Activated T-helper 1 cell treated with anti-CD3 and anti-CD28 coated beads, Interleukin-12 subunit alpha, Interleukin-12 subunit beta, Interleukin-2, Interleukin-4 antibody, amounts not matched to agents 30 ng/mL and 10 ng/mL and 1 ng/mL, durations not matched to agents 14 hours and 24 hours and 36 hours (primary cell): ENCODE data around the gene CIC. TPM values are rescaled to one million over a fixed set of nuclear protein-coding genes. Genes with fewer than 3 reads are reported as not detected.
A peak's percentile ranks its signal among the peaks of the same experiment; 100 is the strongest.

Experiments used
- DNase-seq: peaks from one replicate; pipeline ENCODE4 v3.0.0; 2021; ENCODE audit warnings: low spot score
- H3K27ac Mint-ChIP-seq: one replicate; pipeline ENCODE4 v1.8.0; 2021; ENCODE audit warnings: mild to moderate bottlenecking, mixed read lengths
- H3K27me3 Mint-ChIP-seq: one replicate; pipeline ENCODE4 v1.8.0; 2022; ENCODE audit warnings: mild to moderate bottlenecking, moderate library complexity, mixed read lengths; ENCODE audit not compliant: insufficient read depth
- H3K36me3 Mint-ChIP-seq: one replicate; pipeline ENCODE4 v1.8.0; 2021; ENCODE audit warnings: low read depth, mixed read lengths
- H3K4me1 Mint-ChIP-seq: one replicate; pipeline ENCODE4 v1.8.0; 2021; ENCODE audit warnings: low read depth, mixed read lengths
- H3K4me3 Mint-ChIP-seq: one replicate; pipeline ENCODE4 v1.8.0; 2021; ENCODE audit warnings: mild to moderate bottlenecking, moderate library complexity, mixed read lengths
- H3K9me3 Mint-ChIP-seq: one replicate; pipeline ENCODE4 v1.8.0; 2021; ENCODE audit warnings: mixed read lengths
- intact Hi-C: fragments of 100-400 bp; cut with micrococcal nuclease; formaldehyde crosslinking; loops from one replicate; pipeline ENCODE4 v1.15.1; 2024
- total RNA-seq: library from RNA; stranded (reverse); gene quantifications from 2 replicates; pipeline ENCODE4 v1.2.3, GENCODE V29; 2022

The CIC gene
- total RNA-seq, 1 donor from 2014 or later: 68.0 TPM

DNA sequence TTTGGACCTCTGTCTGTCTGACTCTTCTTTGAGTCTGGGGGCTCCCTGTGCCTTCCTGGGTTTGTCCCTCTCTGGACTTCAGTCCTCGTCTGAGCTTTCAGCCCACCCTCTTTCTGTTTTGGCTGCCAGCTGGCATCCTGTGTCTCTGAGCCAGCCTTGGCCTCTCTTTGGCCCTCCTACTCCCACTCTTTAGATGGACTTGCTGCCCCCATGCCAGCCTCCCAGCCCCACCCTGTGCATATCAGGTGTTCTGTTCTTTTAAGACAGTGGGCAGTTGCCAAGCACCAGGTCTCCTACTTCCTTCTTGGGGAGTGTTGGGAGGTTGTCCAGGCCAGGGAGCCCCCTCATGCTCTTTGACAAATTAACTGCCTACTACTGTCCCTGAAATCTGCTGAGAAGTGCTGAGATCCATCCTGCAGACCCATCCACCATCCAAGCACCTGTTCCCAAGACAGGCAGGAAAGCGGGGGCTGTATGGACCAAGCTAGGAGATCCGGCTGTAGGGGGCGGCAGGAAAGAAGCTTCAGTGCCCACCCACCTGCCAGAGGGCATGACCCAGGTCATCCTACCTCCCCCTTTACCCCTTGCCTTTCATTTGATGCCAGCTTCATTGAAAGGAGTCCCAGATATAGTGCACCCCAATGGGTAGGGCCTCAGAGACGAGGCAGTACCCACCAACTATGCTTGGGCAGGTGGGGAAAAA is 9.6 kb downstream of the CIC start:
- peaks cover 19% of the 10 kb centered on the region for H3K36me3 Mint-ChIP-seq
- no peaks in the 10 kb centered on the region for H3K27me3 Mint-ChIP-seq
- intact Hi-C loops: loop anchor here (1.0 kb wide), 2 partner anchors 145 to 170 kb away; no protein-coding TSS in a partner anchor
- peak overlapping the region; percentile 99 for H3K27ac Mint-ChIP-seq
- H3K4me3 Mint-ChIP-seq: peak overlapping the region; percentile 96
- no peak for DNase-seq
- H3K4me1 Mint-ChIP-seq: peaks cover 62% of the 10 kb centered on the region
- no peaks in the 10 kb centered on the region for H3K9me3 Mint-ChIP-seq

DNA sequence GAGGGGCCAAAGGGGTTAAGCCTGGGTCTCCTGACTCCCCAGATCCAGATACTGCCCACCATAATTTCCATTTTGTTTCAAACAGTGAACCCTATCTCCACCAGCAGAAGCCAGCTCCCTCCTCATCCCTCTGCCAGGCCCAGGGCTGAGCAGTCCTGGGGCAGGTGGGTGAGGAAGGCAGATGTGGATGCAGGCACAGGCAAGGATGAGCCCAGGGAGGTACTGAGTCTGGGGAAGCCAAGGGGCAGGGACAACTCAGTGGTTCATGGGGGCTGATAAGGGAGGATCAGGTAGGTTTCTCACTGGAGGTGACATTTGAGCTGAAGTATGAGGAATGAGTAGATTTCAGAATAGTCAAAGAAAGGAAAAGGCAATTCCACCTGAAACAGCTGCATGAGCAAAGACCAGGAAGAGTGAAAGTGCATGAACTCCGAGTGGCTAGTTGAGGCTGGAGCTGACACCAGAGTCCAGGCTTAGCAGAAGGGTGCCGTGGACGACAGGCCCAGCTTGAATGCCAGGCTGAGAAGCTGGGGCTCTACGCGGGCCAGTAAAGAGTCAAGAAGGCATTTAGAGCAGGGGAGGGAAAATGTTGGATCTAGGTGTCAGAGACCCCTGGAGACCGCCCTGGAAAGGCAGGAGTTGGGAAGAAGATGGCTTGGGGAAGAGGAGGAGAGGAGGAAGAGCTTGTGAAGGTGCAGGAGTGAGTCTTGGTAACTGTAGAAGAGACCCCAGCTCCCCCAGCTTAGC is 10.3 kb downstream of the CIC start:
- intact Hi-C loops: loop anchor here (1.0 kb wide), 2 partner anchors 146 to 171 kb away; no protein-coding TSS in a partner anchor
- no peak for DNase-seq
- Mint-ChIP-seq H3K9me3 (no peaks in the 10 kb centered on the region), H3K36me3 (peaks cover 17% of the 10 kb centered on the region), H3K27ac (peak overlapping the region; percentile 99), H3K4me1 (peaks cover 62% of the 10 kb centered on the region), H3K4me3 (peak overlapping the region; percentile 96), H3K27me3 (no peaks in the 10 kb centered on the region)

DNA sequence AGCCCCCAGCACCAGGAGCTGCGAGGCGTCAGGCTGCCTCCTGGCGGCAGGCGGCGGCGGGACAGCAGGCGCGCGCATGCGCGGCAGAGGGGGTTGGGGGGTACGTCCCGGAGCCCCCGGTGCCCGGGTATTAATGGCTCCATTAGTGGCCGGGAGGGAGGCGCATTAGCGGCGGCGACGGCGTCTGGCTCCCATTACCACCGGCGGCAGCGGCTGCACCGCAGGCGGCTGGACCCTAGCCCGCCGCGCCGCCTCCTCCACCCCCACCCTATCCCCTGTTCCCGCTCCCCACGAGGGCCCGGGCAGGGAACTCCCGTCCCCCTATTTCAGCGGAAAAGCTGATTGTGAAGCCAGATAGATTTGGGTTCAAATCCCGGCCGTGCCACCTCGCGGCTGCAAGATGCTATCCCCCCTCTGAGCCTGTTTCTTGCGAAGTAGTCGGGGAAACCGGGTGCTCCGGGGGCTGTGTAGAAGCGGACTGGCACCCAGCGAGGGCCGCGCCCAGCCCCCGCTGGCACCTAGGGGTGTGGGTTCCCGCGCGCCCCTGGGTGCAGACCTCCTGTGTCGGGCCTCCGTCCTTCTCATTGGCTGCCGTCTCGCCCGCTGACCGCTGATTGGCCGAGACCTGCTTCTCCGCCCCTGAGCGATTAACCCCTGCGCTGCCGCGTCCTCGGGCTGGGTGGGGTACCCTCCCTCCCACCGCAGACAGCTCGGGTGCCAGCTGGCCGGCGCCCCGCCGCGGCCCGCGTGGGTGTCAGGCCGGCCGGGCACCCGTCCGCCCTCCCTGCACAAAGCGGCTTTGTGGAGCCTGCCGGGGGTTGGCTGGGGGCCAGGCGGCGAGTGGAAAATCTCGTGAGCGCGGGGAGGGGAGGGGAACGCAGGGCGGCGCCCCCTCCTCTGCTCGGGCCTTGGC is 11.1 kb downstream of the CIC start:
- Mint-ChIP-seq H3K27me3 (no peaks in the 10 kb centered on the region), H3K4me1 (peaks cover 61% of the 10 kb centered on the region), H3K27ac (peak overlapping the region; percentile 99), H3K4me3 (peak overlapping the region; percentile 96), H3K36me3 (peaks cover 12% of the 10 kb centered on the region), H3K9me3 (no peaks in the 10 kb centered on the region)
- peak; percentile 87 for DNase-seq
- intact Hi-C loops: loop anchor here (1.0 to 5.0 kb wide), 4 partner anchors 78 to 203 kb away; partner anchors contain the start of gene ZNF574

DNA sequence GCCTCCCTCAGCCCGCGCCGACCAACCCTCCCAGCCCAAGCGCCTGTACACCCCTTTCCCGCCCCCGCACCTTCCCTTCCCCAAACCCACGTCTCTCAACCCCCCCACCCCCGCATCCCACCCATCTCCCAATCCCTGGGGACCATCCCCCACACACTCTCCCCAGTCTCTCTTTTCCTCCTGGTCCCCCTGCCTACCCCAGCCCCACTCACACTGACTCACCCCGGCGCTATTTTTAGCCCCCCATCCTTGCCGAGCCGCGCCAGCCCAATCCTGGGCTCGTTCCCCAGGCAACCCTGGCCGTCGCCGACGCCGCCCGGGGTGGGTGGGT is 11.7 kb downstream of the CIC start:
- Mint-ChIP-seq H3K4me3 (no peak overlapping the region), H3K9me3 (no peaks in the 10 kb centered on the region), H3K4me1 (peaks cover 64% of the 10 kb centered on the region), H3K27ac (peak overlapping the region; percentile 32), H3K27me3 (no peaks in the 10 kb centered on the region), H3K36me3 (peaks cover 11% of the 10 kb centered on the region)
- intact Hi-C loops: loop anchor here (5.0 kb wide), 2 partner anchors 78 to 203 kb away; partner anchors contain the start of gene ZNF574
- DNase-seq: no peak

DNA sequence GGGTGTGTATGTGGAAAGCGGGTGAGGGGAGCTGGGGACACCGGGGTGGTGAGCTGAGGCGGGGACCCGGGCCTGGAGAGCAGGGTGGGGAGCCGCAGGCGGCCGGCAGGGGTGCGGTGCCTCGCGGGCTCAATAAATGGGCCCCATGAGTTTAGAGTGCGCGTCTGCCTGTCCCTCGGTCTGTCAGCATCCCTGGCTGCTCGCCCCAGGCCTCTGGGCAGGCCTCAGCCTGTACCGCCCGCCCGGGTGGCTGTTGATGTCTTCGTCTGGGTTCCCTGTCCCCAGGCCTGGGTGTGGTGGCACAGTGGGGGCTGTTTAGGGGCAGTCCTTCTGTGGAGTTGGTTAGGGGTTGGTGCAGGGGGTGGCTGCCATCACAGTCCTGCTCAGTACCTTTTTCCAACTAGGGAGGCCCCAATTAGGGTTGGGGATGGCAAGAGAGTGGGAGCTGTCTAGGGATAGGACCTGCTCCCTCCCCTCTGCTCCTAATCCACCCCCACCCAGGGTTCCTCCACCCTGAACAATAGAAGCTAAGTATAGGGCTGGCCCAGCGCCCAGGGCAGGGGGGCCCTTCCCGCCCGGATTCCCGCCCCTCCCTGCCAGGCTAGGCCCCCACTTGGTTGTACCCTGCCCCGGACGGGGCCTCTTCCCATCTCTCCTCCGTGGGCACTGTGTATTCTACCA is 12.2 kb downstream of the CIC start:
- H3K27ac Mint-ChIP-seq: peak overlapping the region; percentile 80
- intact Hi-C loops: loop anchor here (5.0 kb wide), 2 partner anchors 79 to 204 kb away; partner anchors contain the start of gene ZNF574
- no peaks in the 10 kb centered on the region for H3K9me3 Mint-ChIP-seq
- peaks cover 6% of the 10 kb centered on the region for H3K36me3 Mint-ChIP-seq
- peaks cover 63% of the 10 kb centered on the region for H3K4me1 Mint-ChIP-seq
- no peak overlapping the region for H3K4me3 Mint-ChIP-seq
- no peak for DNase-seq
- no peaks in the 10 kb centered on the region for H3K27me3 Mint-ChIP-seq

DNA sequence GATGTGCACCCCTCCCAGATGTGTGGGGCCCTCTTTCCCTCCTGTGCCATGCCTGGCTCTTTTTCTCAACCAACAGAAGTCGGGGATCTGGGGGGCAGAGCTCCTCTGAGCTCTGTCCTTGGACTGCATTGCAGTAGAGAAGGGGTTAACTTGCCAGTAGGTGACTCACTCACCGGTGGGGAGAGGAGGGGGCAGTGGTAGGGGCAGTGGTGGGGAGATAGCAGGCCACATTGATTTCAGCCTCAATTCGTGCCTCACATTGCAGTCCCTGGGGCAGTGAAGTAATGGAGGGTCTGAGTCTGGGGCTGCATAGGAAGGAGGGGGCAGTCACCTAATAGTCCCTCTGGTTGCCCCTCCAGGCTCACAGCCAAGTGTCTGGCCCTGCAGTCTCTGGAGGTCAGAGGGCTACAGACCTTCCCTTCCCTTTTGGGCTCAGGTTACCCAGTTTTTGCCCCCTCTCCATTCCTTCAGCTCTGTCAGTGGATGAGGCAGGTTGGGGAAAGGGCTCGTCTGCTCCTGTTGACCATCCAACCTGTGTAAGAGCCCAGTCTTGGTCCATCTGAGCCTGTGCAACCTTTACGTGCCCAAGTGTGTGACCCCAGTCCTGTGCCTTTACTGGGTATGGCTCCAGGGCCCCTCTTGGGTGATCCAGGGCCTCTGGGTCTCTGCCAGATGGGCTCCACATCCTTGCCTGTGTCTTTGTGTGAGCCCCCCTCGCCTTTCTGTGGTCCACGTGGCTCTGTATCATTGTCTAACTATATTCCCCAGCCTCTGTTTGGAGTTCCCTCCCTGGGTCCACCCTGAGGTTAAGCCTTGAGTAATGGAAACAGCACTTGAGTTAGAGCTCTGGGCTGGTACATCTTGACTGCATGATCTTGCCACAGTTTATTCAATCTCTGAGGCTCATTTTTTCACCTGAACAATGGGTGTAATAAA is 13.0 kb downstream of the CIC start:
- intact Hi-C loops: loop anchor here (2.0 to 5.0 kb wide), 5 partner anchors 65 to 205 kb away; partner anchors contain the start of genes DEDD2 and ZNF574
- H3K4me3 Mint-ChIP-seq: no peak overlapping the region
- H3K36me3 Mint-ChIP-seq: peaks cover 5% of the 10 kb centered on the region
- no peaks in the 10 kb centered on the region for H3K27me3 Mint-ChIP-seq
- no peak overlapping the region for H3K27ac Mint-ChIP-seq
- no peak for DNase-seq
- peaks cover 55% of the 10 kb centered on the region for H3K4me1 Mint-ChIP-seq
- H3K9me3 Mint-ChIP-seq: no peaks in the 10 kb centered on the region

DNA sequence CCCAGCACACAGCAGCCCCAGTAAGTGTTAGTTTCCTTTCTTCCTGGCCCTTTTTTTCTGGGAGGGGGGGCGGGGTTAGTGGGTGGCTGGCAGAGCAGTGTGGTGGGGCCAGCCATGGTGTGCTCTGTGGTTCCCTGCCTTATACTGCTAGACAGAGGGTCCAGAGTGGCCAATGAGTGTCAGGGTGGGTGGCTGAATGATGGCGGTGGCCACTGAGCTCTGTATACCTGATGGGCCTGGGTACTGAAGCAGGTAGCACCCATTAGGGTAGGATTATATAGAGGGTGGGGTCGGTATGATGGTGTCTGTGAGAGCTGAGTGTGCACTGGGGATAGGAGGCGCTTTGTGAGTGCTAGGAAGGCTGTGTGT is 13.8 kb downstream of the CIC start:
- Mint-ChIP-seq H3K4me3 (no peak overlapping the region), H3K9me3 (no peaks in the 10 kb centered on the region), H3K27ac (no peak overlapping the region), H3K36me3 (peaks cover 5% of the 10 kb centered on the region), H3K27me3 (no peaks in the 10 kb centered on the region), H3K4me1 (peaks cover 50% of the 10 kb centered on the region)
- DNase-seq: no peak
- intact Hi-C loops: loop anchor here (1.0 to 5.0 kb wide), 12 partner anchors 15 to 206 kb away; partner anchors contain the start of genes DEDD2, ERF, MEGF8 and PAFAH1B3

DNA sequence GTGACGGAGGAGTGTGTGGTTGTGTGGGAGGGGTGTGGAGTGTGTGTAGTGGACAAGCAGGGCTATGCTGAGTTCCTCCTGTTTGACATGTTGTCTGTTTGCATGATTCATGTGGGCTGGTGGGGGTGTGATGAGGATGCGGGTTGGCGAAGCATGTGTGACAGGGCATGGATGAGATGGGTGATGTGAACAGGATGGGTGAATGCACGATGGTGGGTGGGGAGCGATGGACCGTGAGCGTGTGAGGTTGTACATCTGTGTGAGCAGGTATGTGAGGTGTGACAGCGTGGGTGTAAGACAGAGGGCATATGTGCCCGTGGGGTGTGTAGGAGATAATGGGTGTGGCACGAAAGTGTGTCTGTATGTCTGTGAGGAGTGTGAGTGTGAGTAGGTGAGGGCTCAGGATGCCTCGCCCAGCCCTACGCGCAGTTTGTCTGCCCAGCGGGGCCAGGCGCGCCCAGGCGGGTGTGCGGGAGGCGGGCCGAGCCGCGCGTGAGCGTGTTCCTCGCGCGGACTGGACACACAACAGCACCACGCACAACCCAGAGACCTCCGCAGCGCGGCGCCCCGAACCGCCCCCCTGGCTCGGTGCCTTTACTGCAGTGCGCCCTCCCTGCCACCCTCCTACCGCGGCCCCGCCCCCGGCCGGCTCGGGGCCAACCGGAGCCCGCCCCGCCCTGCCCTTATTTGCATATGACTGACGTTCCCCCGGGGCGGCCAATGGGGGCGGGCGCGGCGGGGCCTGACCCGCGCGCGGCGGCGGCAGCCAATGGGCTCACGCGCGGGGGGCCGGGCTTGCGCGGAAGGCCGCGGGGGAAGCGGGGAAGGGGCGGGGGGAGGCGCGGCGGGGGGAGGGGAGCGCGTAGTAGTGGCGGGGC is 14.4 kb downstream of the CIC start:
- intact Hi-C loops: loop anchor here (1.0 to 5.0 kb wide), 12 partner anchors 15 to 206 kb away; partner anchors contain the start of genes DEDD2, ERF, MEGF8 and PAFAH1B3
- no peaks in the 10 kb centered on the region for H3K9me3 Mint-ChIP-seq
- peaks cover 8% of the 10 kb centered on the region for H3K36me3 Mint-ChIP-seq
- DNase-seq: peak; percentile 92
- H3K27ac Mint-ChIP-seq: no peak overlapping the region
- peaks cover 47% of the 10 kb centered on the region for H3K4me1 Mint-ChIP-seq
- no peaks in the 10 kb centered on the region for H3K27me3 Mint-ChIP-seq
- H3K4me3 Mint-ChIP-seq: no peak overlapping the region

DNA sequence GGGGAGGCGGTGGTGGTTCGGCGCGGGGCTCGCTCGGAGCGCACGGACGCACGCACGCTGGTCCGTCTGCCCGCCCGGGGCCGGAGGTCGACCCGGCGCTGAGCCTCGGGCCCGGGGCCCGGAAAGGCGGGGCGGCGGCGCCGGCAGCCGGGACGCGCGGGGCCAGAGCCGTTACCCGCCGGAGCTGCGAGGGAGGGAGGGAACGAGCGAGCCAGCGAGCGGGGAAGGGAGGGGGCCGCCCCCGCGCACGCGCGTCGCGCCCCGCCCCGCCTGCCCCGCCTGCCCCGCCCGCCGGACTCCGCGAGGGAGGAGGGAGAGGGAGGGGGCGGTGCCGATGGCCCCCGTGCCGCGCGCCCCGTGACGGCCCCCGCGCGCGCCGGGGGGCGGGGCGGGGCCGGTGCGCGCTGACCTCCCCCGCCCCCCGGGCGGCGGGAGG is 15.0 kb downstream of the CIC start:
- no peak overlapping the region for H3K27ac Mint-ChIP-seq
- H3K4me1 Mint-ChIP-seq: peaks cover 41% of the 10 kb centered on the region
- H3K27me3 Mint-ChIP-seq: no peaks in the 10 kb centered on the region
- no peak overlapping the region for H3K4me3 Mint-ChIP-seq
- H3K36me3 Mint-ChIP-seq: peaks cover 9% of the 10 kb centered on the region
- peak; percentile 79 for DNase-seq
- H3K9me3 Mint-ChIP-seq: no peaks in the 10 kb centered on the region
- intact Hi-C loops: loop anchor here (5.0 kb wide), 2 partner anchors 82 to 207 kb away; partner anchors contain the start of gene ZNF574

DNA sequence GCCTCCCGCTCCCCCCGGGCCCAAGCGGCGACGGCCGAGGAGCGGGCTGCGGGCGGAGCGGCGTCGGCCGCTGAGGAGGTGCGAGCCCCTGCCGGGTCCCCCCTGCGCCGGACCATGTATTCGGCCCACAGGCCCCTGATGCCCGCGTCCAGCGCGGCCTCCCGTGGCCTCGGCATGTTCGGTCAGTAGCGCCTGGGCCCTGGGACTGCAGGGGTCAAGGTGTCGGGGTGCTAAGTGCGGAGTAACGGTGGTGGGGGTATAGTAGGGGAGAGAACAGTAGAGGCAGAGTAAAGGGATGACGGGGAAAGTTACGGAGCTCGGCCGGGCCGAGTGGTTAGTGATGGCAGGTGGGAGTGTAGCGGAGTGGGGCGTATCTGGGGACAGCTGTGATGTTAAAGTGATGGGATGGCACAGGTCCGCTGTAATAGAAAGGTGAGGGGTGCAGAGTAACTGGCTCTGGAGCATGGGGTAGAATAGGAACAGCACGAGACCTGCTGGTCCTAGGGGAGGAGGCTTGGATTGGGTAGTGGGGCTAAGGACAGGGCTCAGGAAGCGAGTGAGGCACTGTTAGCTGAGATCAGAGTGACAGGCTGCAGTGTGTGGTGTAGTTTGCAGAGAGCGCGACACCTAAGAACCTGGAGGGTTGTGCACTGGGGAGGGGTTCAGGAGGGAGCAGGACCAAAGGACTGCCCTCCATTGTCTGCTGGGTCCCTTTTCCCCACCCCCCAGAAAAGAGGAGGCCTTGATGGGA is 15.7 kb downstream of the CIC start:
- intact Hi-C loops: loop anchor here (5.0 kb wide), 2 partner anchors 82 to 207 kb away; partner anchors contain the start of gene ZNF574
- H3K9me3 Mint-ChIP-seq: no peaks in the 10 kb centered on the region
- H3K27ac Mint-ChIP-seq: peak overlapping the region; percentile 95
- no peak for DNase-seq
- peak overlapping the region; percentile 93 for H3K4me3 Mint-ChIP-seq
- H3K4me1 Mint-ChIP-seq: peaks cover 34% of the 10 kb centered on the region
- H3K27me3 Mint-ChIP-seq: no peaks in the 10 kb centered on the region
- H3K36me3 Mint-ChIP-seq: peaks cover 5% of the 10 kb centered on the region
